Measurements from ENCODE around the gene ITGBL1.
A peak's percentile ranks its signal among the peaks of the same experiment; 100 is the strongest.

Gene ITGBL1

GRCh38 chr13:101520672-101521071, 68.2 kb downstream of the ITGBL1 start:
- no peak for DNase-seq (ENCODE audit: low spot score)

DNA sequence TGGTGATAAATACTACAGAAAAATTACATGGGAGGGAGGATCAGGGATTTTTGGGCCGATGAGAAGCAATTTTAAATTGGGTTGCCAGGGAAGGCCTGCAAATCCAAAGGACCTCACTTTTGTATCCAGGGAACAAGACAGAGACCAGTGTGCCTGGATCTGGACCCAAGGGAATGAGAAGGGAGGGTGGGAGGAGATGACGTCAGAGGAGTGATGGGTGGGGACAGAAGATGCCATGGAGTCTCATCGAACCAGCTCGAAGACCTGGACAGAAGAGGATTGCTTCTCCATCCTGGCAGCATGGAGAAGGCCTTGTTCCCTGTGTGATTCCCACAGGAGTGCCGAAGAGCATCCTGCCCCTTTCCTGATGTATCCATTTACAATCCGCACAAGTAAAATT, 68.9 kb downstream of the ITGBL1 start:
- TF ChIP-seq, protein P1, sequence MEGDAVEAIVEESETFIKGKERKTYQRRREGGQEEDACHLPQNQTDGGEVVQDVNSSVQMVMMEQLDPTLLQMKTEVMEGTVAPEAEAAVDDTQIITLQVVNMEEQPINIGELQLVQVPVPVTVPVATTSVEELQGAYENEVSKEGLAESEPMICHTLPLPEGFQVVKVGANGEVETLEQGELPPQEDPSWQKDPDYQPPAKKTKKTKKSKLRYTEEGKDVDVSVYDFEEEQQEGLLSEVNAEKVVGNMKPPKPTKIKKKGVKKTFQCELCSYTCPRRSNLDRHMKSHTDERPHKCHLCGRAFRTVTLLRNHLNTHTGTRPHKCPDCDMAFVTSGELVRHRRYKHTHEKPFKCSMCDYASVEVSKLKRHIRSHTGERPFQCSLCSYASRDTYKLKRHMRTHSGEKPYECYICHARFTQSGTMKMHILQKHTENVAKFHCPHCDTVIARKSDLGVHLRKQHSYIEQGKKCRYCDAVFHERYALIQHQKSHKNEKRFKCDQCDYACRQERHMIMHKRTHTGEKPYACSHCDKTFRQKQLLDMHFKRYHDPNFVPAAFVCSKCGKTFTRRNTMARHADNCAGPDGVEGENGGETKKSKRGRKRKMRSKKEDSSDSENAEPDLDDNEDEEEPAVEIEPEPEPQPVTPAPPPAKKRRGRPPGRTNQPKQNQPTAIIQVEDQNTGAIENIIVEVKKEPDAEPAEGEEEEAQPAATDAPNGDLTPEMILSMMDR (IDR thresholded peaks at IDR 0.05) = no peak
- DNase-seq (ENCODE audit: low spot score) = no peak
- H3K4me3 ChIP-seq = no peak overlapping the region
- H3K27ac ChIP-seq = no peak overlapping the region

More at GRCh38 chr13:101520672-101521071, 68.2 kb downstream of the ITGBL1 start:
- no peak overlapping the region for H3K4me3 ChIP-seq
- TF ChIP-seq, protein P1 (IDR thresholded peaks at IDR 0.05) = no peak
- no peak overlapping the region for H3K27ac ChIP-seq

DNA sequence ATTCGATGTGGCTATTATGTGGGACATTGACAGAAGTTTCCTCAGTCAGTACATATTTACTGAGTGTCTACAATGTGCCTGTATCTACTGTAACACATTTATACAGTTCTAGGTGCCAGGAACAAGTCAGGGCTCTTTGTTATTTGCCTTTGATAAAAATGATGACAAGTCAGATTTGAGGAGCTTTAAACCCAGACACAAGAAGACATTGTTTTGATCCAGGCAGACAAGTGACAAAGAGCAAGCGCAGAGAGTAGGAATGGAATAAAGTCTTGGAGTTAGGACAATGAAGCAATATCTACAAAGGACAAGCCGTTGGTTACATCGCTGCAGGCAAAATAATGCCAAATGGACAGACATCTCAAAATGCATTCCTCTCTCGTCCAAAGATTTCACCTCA, 70.1 kb downstream of the ITGBL1 start:
- DNase-seq (ENCODE audit: low spot score) = no peak
- TF ChIP-seq, protein P1 (IDR thresholded peaks at IDR 0.05) = no peak
- Histone ChIP-seq H3K27ac (no peak overlapping the region), H3K4me3 (no peak overlapping the region)

DNA sequence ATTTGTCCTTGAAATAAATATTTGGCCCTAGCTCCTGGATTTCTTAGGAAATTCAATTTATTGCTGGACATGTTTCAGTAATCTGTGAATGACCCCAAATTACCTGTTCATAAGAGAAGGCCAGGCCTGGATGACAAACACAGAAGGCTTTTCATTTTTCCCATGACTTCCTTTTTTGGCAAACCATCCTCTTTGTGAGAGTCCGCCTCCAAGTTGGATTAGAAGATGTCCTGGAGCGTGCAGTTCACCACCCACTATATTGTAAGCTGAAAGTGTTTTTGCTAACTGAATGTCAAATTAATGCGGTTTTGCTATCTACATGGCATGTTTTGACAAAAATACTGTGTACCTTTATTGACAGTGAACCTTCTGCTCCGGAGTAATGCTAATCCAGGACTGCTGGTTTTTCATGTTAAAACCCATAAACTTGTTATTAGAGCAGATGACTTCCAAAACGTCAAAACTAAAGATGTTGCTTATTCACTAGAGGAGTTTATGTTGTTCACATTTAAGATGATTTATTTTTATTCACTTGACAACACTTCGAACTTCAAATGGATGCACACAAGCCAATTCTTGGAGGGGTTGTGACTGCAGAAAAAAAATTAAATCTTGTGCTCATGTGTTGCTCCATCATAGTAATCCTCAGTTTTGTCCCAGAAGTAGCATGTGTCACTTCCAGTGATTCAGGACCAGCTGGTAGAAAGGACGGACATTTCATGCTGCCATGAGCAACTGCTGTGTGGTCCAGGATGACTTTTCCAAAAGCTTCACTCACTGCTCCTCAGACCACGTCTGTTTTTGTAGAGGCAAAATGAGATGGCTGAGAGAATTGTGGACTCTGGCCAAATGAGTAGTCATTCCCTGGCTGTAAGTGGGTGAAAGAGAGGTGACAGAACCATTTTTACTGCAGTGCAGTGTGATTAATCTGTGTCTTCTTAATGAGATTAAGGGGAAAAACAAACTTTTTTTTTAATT, 71.0 kb downstream of the ITGBL1 start:
- Histone ChIP-seq H3K27ac (peak overlapping the region in 1 of 2 donors; percentile 3), H3K4me3 (no peak overlapping the region)
- peak; percentile 75 for DNase-seq (ENCODE audit: low spot score)
- TF ChIP-seq, protein P1 (IDR thresholded peaks at IDR 0.05) = no peak

- TF ChIP-seq, protein P1 (IDR thresholded peaks at IDR 0.05) = no peak
- Histone ChIP-seq H3K4me3 (no peak overlapping the region), H3K27ac (no peak overlapping the region)
- DNase-seq (ENCODE audit: low spot score) = no peak
Observed at GRCh38 chr13:101527130-101527529, 74.7 kb downstream of the ITGBL1 start.

DNA sequence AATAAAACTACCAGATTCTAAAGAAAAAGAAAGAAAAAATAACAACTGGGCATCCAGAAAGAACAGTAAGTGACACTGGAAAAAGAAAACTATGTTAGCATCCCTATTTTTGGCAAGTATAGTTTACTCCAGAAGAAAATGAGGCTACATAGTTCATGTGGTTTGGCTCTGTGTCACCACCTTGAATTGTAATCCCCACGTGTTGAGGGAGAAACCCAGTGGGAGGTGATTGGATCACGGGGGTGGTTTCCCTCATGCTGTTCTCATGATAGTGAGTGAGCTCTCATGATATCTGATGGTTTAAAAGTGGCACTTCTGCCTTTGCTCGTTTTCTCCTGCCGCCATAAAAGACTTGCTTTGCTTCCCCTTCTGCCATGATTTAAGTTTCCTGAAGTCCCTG, 76.9 kb downstream of the ITGBL1 start:
- TF ChIP-seq, protein P1 (IDR thresholded peaks at IDR 0.05) = no peak
- H3K4me3 ChIP-seq = peak overlapping the region; percentile 9
- DNase-seq (ENCODE audit: low spot score) = no peak

DNA sequence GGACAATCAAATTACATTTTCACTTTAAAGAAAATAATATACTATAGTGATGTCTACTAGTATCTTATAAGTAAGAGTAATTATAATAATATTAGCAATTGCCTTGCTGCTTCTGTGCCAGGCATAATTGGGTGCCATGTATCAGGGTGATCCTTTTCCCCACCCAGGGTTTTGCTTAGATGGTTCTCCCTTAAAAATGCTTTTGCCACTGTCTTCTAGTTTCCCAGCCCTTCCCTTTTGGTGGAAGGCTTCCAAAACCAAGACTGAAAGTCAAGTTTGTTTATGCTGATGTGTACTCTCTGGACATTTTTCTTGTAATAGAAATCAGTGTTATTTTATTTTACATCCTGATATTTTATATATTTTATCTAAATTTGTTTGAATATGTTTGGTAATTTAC, 77.8 kb downstream of the ITGBL1 start:
- no peak overlapping the region for H3K4me3 ChIP-seq
- TF ChIP-seq, protein P1 (IDR thresholded peaks at IDR 0.05) = no peak
- DNase-seq (ENCODE audit: low spot score) = no peak
- no peak overlapping the region for H3K27ac ChIP-seq

More for the DNA sequence above, 76.9 kb downstream of the ITGBL1 start:
- peak overlapping the region in 1 of 2 donors; percentile 18 for H3K27ac ChIP-seq
